ENCODE results near the gene HPS3. TPM values are rescaled to one million over a fixed set of nuclear protein-coding genes. Genes with fewer than 3 reads are reported as not detected.
A peak's percentile ranks its signal among the peaks of the same experiment; 100 is the strongest.
"Not testable (repeated sequence)": the region's sequence is repeated elsewhere in the genome, so short reads cannot be mapped to it uniquely, and the experiment has no call there.

Gene HPS3
- total RNA-seq, 2 experiments from 2014 or later = 11.5 to 13.5 TPM

GRCh38 chr3:149167898-149168297 is 38.5 kb downstream of the HPS3 start:
- Mint-ChIP-seq H3K9me3 (no peaks in the 10 kb centered on the region), H3K4me3 (no peak overlapping the region), H3K36me3 (ENCODE audit: low read depth) (peaks cover 34% of the 10 kb centered on the region), H3K27me3 (ENCODE audit: low read depth) (no peaks in the 10 kb centered on the region), H3K27ac (no peak overlapping the region), H3K4me1 (ENCODE audit: low read depth) (no peaks in the 10 kb centered on the region)
- no peak for DNase-seq
- CTCF ChIA-PET = no interaction called here
- intact Hi-C loops (cut with micrococcal nuclease) = no loop called here

- H3K27ac Mint-ChIP-seq = no peak overlapping the region
- CTCF ChIA-PET = interaction anchor here (1.0 kb wide), 1 partner anchor 57 kb away, joined by 4 read pairs; no protein-coding TSS in a partner anchor
- no peaks in the 10 kb centered on the region for H3K27me3 Mint-ChIP-seq (ENCODE audit: low read depth)
- peaks cover 36% of the 10 kb centered on the region for H3K36me3 Mint-ChIP-seq (ENCODE audit: low read depth)
- no peaks in the 10 kb centered on the region for H3K9me3 Mint-ChIP-seq
- peaks cover 5% of the 10 kb centered on the region for H3K4me1 Mint-ChIP-seq (ENCODE audit: low read depth)
- DNase-seq = no peak
- H3K4me3 Mint-ChIP-seq = no peak overlapping the region
- intact Hi-C loops (cut with micrococcal nuclease) = no loop called here
Observed at GRCh38 chr3:149170672-149171071, 41.2 kb downstream of the HPS3 start.

GRCh38 chr3:149174901-149175300 is 45.5 kb downstream of the HPS3 start:
- no peak overlapping the region for H3K4me3 Mint-ChIP-seq
- no peaks in the 10 kb centered on the region for H3K9me3 Mint-ChIP-seq
- CTCF ChIA-PET = interaction anchor here (0.7 kb wide), 1 partner anchor 174 kb away, joined by 4 read pairs; no protein-coding TSS in a partner anchor
- H3K27ac Mint-ChIP-seq = no peak overlapping the region
- intact Hi-C loops (cut with micrococcal nuclease) = loop anchor here (5.0 kb wide), 1 partner anchor 47 kb away; the partner anchor contains the start of gene CP
- DNase-seq = peak; percentile 27
- peaks cover 25% of the 10 kb centered on the region for H3K36me3 Mint-ChIP-seq (ENCODE audit: low read depth)
- peaks cover 5% of the 10 kb centered on the region for H3K4me1 Mint-ChIP-seq (ENCODE audit: low read depth)
- H3K27me3 Mint-ChIP-seq (ENCODE audit: low read depth) = no peaks in the 10 kb centered on the region

GRCh38 chr3:149177122-149177521 is 47.7 kb downstream of the HPS3 start:
- intact Hi-C loops (cut with micrococcal nuclease) = loop anchor here (5.0 kb wide), 1 partner anchor 45 kb away; the partner anchor contains the start of gene CP

GRCh38 chr3:149179220-149179619 is 49.8 kb downstream of the HPS3 start:
- H3K36me3 Mint-ChIP-seq (ENCODE audit: low read depth) = peaks cover 5% of the 10 kb centered on the region
- H3K4me3 Mint-ChIP-seq = no peak overlapping the region
- H3K9me3 Mint-ChIP-seq = no peaks in the 10 kb centered on the region
- peaks cover 5% of the 10 kb centered on the region for H3K4me1 Mint-ChIP-seq (ENCODE audit: low read depth)
- intact Hi-C loops (cut with micrococcal nuclease) = loop anchor here (5.0 kb wide), 1 partner anchor 43 kb away; the partner anchor contains the start of gene CP
- no peak overlapping the region for H3K27ac Mint-ChIP-seq
- no peak for DNase-seq
- CTCF ChIA-PET = no interaction called here
- H3K27me3 Mint-ChIP-seq (ENCODE audit: low read depth) = no peaks in the 10 kb centered on the region

More at GRCh38 chr3:149177122-149177521, 47.7 kb downstream of the HPS3 start:
- CTCF ChIA-PET = interaction anchor here (0.6 kb wide), 1 partner anchor 96 kb away, joined by 3 read pairs; no protein-coding TSS in a partner anchor
- Mint-ChIP-seq H3K4me3 (no peak overlapping the region), H3K27me3 (ENCODE audit: low read depth) (no peaks in the 10 kb centered on the region), H3K9me3 (no peaks in the 10 kb centered on the region), H3K27ac (no peak overlapping the region), H3K4me1 (ENCODE audit: low read depth) (peaks cover 5% of the 10 kb centered on the region), H3K36me3 (ENCODE audit: low read depth) (peaks cover 15% of the 10 kb centered on the region)
- no peak for DNase-seq

GRCh38 chr3:149180057-149180573 is 50.7 kb downstream of the HPS3 start:
- intact Hi-C loops (cut with micrococcal nuclease) = no loop called here
- Mint-ChIP-seq H3K27ac (no peak overlapping the region), H3K27me3 (ENCODE audit: low read depth) (no peaks in the 10 kb centered on the region), H3K4me1 (ENCODE audit: low read depth) (peaks cover 1% of the 10 kb centered on the region), H3K4me3 (no peak overlapping the region), H3K36me3 (ENCODE audit: low read depth) (peaks cover 2% of the 10 kb centered on the region), H3K9me3 (no peaks in the 10 kb centered on the region)
- DNase-seq = no peak
- CTCF ChIA-PET = no interaction called here

- intact Hi-C loops (cut with micrococcal nuclease) = no loop called here
- DNase-seq = no peak
- H3K4me3 Mint-ChIP-seq = no peak overlapping the region
- no peaks in the 10 kb centered on the region for H3K36me3 Mint-ChIP-seq (ENCODE audit: low read depth)
- no peaks in the 10 kb centered on the region for H3K27me3 Mint-ChIP-seq (ENCODE audit: low read depth)
- no peaks in the 10 kb centered on the region for H3K4me1 Mint-ChIP-seq (ENCODE audit: low read depth)
- H3K9me3 Mint-ChIP-seq = no peaks in the 10 kb centered on the region
- CTCF ChIA-PET = interaction anchor here (0.6 kb wide), 1 partner anchor 21 kb away, joined by 3 read pairs; no protein-coding TSS in a partner anchor
- H3K27ac Mint-ChIP-seq = no peak overlapping the region
Observed at GRCh38 chr3:149181182-149181581, 51.7 kb downstream of the HPS3 start.

GRCh38 chr3:149186219-149186618 is 56.8 kb downstream of the HPS3 start:
- H3K4me1 Mint-ChIP-seq (ENCODE audit: low read depth) = no peaks in the 10 kb centered on the region
- H3K9me3 Mint-ChIP-seq = no peaks in the 10 kb centered on the region
- no peaks in the 10 kb centered on the region for H3K36me3 Mint-ChIP-seq (ENCODE audit: low read depth)
- intact Hi-C loops (cut with micrococcal nuclease) = no loop called here
- no peak for DNase-seq
- CTCF ChIA-PET = no interaction called here
- H3K27me3 Mint-ChIP-seq (ENCODE audit: low read depth) = peaks cover 6% of the 10 kb centered on the region
- H3K4me3 Mint-ChIP-seq = no peak overlapping the region
- no peak overlapping the region for H3K27ac Mint-ChIP-seq

GRCh38 chr3:149186721-149187120 is 57.3 kb downstream of the HPS3 start:
- H3K4me1 Mint-ChIP-seq (ENCODE audit: low read depth) = no peaks in the 10 kb centered on the region
- no peak overlapping the region for H3K4me3 Mint-ChIP-seq
- no peaks in the 10 kb centered on the region for H3K36me3 Mint-ChIP-seq (ENCODE audit: low read depth)
- no peak for DNase-seq
- H3K27ac Mint-ChIP-seq = no peak overlapping the region
- peaks cover 6% of the 10 kb centered on the region for H3K27me3 Mint-ChIP-seq (ENCODE audit: low read depth)
- no peaks in the 10 kb centered on the region for H3K9me3 Mint-ChIP-seq
- intact Hi-C loops (cut with micrococcal nuclease) = no loop called here
- CTCF ChIA-PET = interaction anchor here (0.7 kb wide), 1 partner anchor 122 kb away, joined by 3 read pairs; no protein-coding TSS in a partner anchor

GRCh38 chr3:149188494-149188893 is 59.1 kb downstream of the HPS3 start:
- CTCF ChIA-PET = interaction anchor here (0.6 kb wide), 1 partner anchor 31 kb away, joined by 6 read pairs; no protein-coding TSS in a partner anchor
- H3K4me3 Mint-ChIP-seq = no peak overlapping the region
- no peak overlapping the region for H3K27ac Mint-ChIP-seq
- H3K9me3 Mint-ChIP-seq = no peaks in the 10 kb centered on the region
- peaks cover 6% of the 10 kb centered on the region for H3K27me3 Mint-ChIP-seq (ENCODE audit: low read depth)
- intact Hi-C loops (cut with micrococcal nuclease) = no loop called here
- no peaks in the 10 kb centered on the region for H3K4me1 Mint-ChIP-seq (ENCODE audit: low read depth)
- H3K36me3 Mint-ChIP-seq (ENCODE audit: low read depth) = no peaks in the 10 kb centered on the region
- no peak for DNase-seq

GRCh38 chr3:149195221-149195620 is 65.8 kb downstream of the HPS3 start:
- Mint-ChIP-seq H3K4me3 (no peak overlapping the region), H3K36me3 (ENCODE audit: low read depth) (no peaks in the 10 kb centered on the region), H3K4me1 (ENCODE audit: low read depth) (peaks cover 1% of the 10 kb centered on the region), H3K27me3 (ENCODE audit: low read depth) (peaks cover 6% of the 10 kb centered on the region), H3K27ac (no peak overlapping the region), H3K9me3 (no peaks in the 10 kb centered on the region)
- CTCF ChIA-PET = interaction anchor here (1.0 kb wide), 1 partner anchor 75 kb away, joined by 3 read pairs; no protein-coding TSS in a partner anchor
- intact Hi-C loops (cut with micrococcal nuclease) = no loop called here
- no peak for DNase-seq

GRCh38 chr3:149196805-149197592 is 67.6 kb downstream of the HPS3 start:
- H3K27me3 Mint-ChIP-seq (ENCODE audit: low read depth); H3K4me1 Mint-ChIP-seq (ENCODE audit: low read depth); H3K9me3 Mint-ChIP-seq; H3K4me3 Mint-ChIP-seq; intact Hi-C loops (cut with micrococcal nuclease); H3K27ac Mint-ChIP-seq; H3K36me3 Mint-ChIP-seq (ENCODE audit: low read depth); DNase-seq: not testable (repeated sequence)
- CTCF ChIA-PET = interaction anchor here (0.6 kb wide), 3 partner anchors 77 to 361 kb away, joined by 3 to 5 read pairs (median 3); no protein-coding TSS in a partner anchor
